Stimulated activated CD4-positive, alpha-beta T cell treated with anti-CD3 and anti-CD28 coated beads, Interleukin-15, amount 100 ng/mL, for 48 hours (primary cell): Measurements from ENCODE around the gene RBM34.
"Not testable (repeated sequence)": the region's sequence is repeated elsewhere in the genome, so short reads cannot be mapped to it uniquely, and the experiment has no call there.

Experiments used
- DNase-seq, 2 donors: peaks; one replicate each; pipeline ENCODE4 v3.0.0-alpha.2; 2020; ENCODE audit warnings: low read depth in 2 of 2

The RBM34 gene

GRCh38 chr1:235160957-235161684, at the start of gene RBM34:
Gene RBM34 (minus strand): TSS chr1:235161250. CDS start chr1:235161226, 24 bp downstream.
- peak; percentile 80 to 91 for DNase-seq

GRCh38 chr1:235207209-235207565, 46.1 kb upstream of the RBM34 start:
- DNase-seq: peak; percentile 41 to 49

GRCh38 chr1:235206533-235207208, 45.6 kb upstream of the RBM34 start:
- DNase-seq: peak in 1 of 2 donors; percentile 5

- DNase-seq: no peak
Measured at GRCh38 chr1:235205687-235206086, 44.6 kb upstream of the RBM34 start.

- DNase-seq: no peak
Measured at GRCh38 chr1:235203428-235203827, 42.4 kb upstream of the RBM34 start.

- not testable (repeated sequence) for DNase-seq
Measured at GRCh38 chr1:235202447-235202846, 41.4 kb upstream of the RBM34 start.

- no peak for DNase-seq
Measured at GRCh38 chr1:235199441-235199840, 38.4 kb upstream of the RBM34 start.

- no peak for DNase-seq
Measured at GRCh38 chr1:235190431-235190830, 29.4 kb upstream of the RBM34 start.

- no peak for DNase-seq
Measured at GRCh38 chr1:235187316-235187715, 26.3 kb upstream of the RBM34 start.

GRCh38 chr1:235181561-235182245, 20.7 kb upstream of the RBM34 start:
- DNase-seq: no peak

GRCh38 chr1:235180916-235181460, 19.9 kb upstream of the RBM34 start:
- no peak for DNase-seq

- no peak for DNase-seq
Measured at GRCh38 chr1:235176486-235176885, 15.4 kb upstream of the RBM34 start.

- no peak for DNase-seq
Measured at GRCh38 chr1:235169986-235170385, 8.9 kb upstream of the RBM34 start.

GRCh38 chr1:235168375-235168774, 7.3 kb upstream of the RBM34 start:
- DNase-seq: no peak

- DNase-seq: no peak
Measured at GRCh38 chr1:235161685-235162327, 756 bp upstream of the RBM34 start.

- DNase-seq: no peak
Measured at GRCh38 chr1:235160383-235160956, 580 bp downstream of the RBM34 start.

- DNase-seq: not testable (repeated sequence)
Measured at GRCh38 chr1:235159930-235160329, 1.1 kb downstream of the RBM34 start.

- not testable (repeated sequence) for DNase-seq
Measured at GRCh38 chr1:235159284-235159683, 1.8 kb downstream of the RBM34 start.

GRCh38 chr1:235158680-235159079, 2.4 kb downstream of the RBM34 start:
- DNase-seq: no peak

- no peak for DNase-seq
Measured at GRCh38 chr1:235157150-235157549, 3.9 kb downstream of the RBM34 start.

GRCh38 chr1:235156740-235157139, 4.3 kb downstream of the RBM34 start:
- no peak for DNase-seq

GRCh38 chr1:235156265-235156664, 4.8 kb downstream of the RBM34 start:
- DNase-seq: no peak
